Measurements from ENCODE around the gene MAGEA2B.

GRCh38 chrX:152733261-152733975 is 19.0 kb downstream of the MAGEA2B start, which contains the start of the genes CSAG1 and MAGEA12:
- TF ChIP-seq POLR2A (IDR thresholded peaks at IDR 0.05; ENCODE audit: extremely low read depth, insufficient read length) (no peak), CTCF (IDR thresholded peaks at IDR 0.05; ENCODE audit: low read depth, low read length) (no peak)
- TF ChIP-seq, protein P1, sequence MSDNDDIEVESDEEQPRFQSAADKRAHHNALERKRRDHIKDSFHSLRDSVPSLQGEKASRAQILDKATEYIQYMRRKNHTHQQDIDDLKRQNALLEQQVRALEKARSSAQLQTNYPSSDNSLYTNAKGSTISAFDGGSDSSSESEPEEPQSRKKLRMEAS (IDR thresholded peaks at IDR 0.05; ENCODE audit: low read depth, low read length): no peak
